Thoracic aorta (tissue), 2 donors: ENCODE data around the gene B3GNT2. TPM values are rescaled to one million over a fixed set of nuclear protein-coding genes. Genes with fewer than 3 reads are reported as not detected.
A peak's percentile ranks its signal among the peaks of the same experiment; 100 is the strongest.

Experiments
- ATAC-seq: fragments of 150-250 bp; one replicate; pipeline ENCODE4 v1.8.0; 2017; ENCODE audit warnings: low read depth; ENCODE audit not compliant: insufficient number of reproducible peaks, low FRiP score
- DNase-seq: peaks from one replicate; pipeline ENCODE4 v3.0.0-alpha.2; 2020; ENCODE audit warnings: low spot score
- H3K27ac ChIP-seq, 2 donors: fragments of 200-600 bp; sonication (generic); 1 replicate in 1 of 2; 2 replicates in 1 of 2; pipeline ENCODE4 v1.5.1; 2016; ENCODE audit warnings: mild to moderate bottlenecking in 2 of 2, moderate library complexity in 2 of 2
- H3K27me3 ChIP-seq: fragments of 200-600 bp; sonication (generic); replicated peaks from 2 replicates; pipeline ENCODE4 v1.6.0; 2016; ENCODE audit warnings: mild to moderate bottlenecking; ENCODE audit not compliant: insufficient read depth
- H3K36me3 ChIP-seq: fragments of 200-600 bp; sonication (generic); one replicate; pipeline ENCODE4 v1.5.1; 2016
- H3K4me1 ChIP-seq, 2 donors: fragments of 200-600 bp; sonication (generic); 1 replicate in 1 of 2; 2 replicates in 1 of 2; pipeline versions ENCODE4 v1.5.1 to v1.6.0; 2016; ENCODE audit warnings: low read depth in 2 of 2, mild to moderate bottlenecking in 1 of 2; ENCODE audit not compliant: control insufficient read depth in 1 of 2
- H3K4me3 ChIP-seq: fragments of 200-600 bp; sonication (generic); 2 replicates; pipeline ENCODE4 v1.5.1; 2016; ENCODE audit warnings: mild to moderate bottlenecking
- H3K9me3 ChIP-seq: fragments of 200-600 bp; sonication (generic); 2 replicates; pipeline ENCODE4 v1.5.1; 2016
- CTCF ChIP-seq: fragments of 200-600 bp; sonication (generic); IDR thresholded peaks from one replicate; pipeline ENCODE4 v1.5.1; 2019; ENCODE audit warnings: antibody characterized with exemption
- total RNA-seq, 2 donors: library from RNA; depleted of rRNA; stranded (reverse); fragments of >200 nt; gene quantifications; one replicate each; pipeline versions ENCODE4 v1.1.0 to v1.2.3, GENCODE V29; 2016

The B3GNT2 gene
- total RNA-seq, 2 donors from 2014 or later, result 20.1 to 27.9 TPM

GRCh38 chr2:62199392-62200125, 3.6 kb downstream of the B3GNT2 start:
- no peak overlapping the region for H3K27ac ChIP-seq
- no peaks in the 10 kb centered on the region for H3K36me3 ChIP-seq
- H3K27me3 ChIP-seq, result no peaks in the 10 kb centered on the region
- H3K9me3 ChIP-seq, result no peaks in the 10 kb centered on the region
- H3K4me1 ChIP-seq, result peaks cover 33 to 61% of the 10 kb centered on the region in 2 donors
- no peak overlapping the region for H3K4me3 ChIP-seq
- no peak for ATAC-seq
- DNase-seq, result no peak
- no peak for TF ChIP-seq CTCF

DNA sequence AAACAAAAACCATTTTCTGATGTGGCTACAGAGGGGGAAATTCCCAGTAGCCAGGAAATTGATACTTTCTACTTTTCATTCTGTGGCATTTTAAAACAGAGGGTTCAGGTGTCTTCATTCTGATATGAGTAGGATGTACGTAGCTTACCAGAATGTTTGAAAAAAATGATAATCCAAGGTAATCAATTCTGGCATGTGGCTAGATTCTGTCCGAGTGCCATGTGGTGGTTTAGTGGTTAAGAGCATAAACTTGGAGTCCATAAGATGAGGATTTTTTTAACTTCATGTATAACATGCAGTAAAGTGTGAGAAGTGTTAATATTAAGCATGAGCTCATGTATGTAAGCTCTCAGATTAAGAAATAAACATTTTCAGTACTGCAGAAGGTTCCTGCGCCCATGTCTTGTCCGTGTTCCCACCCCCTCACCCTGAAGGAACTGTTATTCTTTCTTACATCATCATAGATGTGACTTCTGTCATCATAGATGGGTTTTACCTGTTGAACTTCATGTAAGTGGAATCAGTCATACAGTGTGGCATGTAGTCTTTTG, 4.5 kb downstream of the B3GNT2 start:
- TF ChIP-seq CTCF, result no peak
- no peak overlapping the region for H3K27ac ChIP-seq
- H3K36me3 ChIP-seq, result no peaks in the 10 kb centered on the region
- DNase-seq, result no peak
- H3K4me3 ChIP-seq, result no peak overlapping the region
- no peaks in the 10 kb centered on the region for H3K27me3 ChIP-seq
- H3K4me1 ChIP-seq, result peaks cover 37 to 58% of the 10 kb centered on the region in 2 donors
- no peak for ATAC-seq
- H3K9me3 ChIP-seq, result no peaks in the 10 kb centered on the region

DNA sequence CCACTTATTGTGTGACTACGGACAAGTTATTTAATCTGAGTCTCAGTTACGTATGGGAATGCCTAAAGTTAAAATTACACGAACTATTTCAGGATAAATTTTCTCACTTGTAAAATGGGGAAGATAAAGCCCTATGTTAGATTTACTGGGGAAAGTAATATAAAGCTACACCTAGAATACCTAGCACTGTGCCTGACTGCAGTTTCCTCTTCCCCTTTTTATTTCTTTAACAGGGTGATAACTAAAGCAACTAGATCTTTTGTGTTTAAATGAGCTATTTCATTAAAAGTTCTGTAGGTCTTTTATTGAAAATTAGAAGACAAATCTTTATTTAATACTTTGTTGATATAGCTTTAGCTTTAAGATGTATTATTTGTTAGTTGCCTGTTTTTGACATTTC, 5.0 kb downstream of the B3GNT2 start:
- Histone ChIP-seq H3K27ac (no peak overlapping the region), H3K4me1 (peaks cover 37 to 57% of the 10 kb centered on the region in 2 donors), H3K4me3 (no peak overlapping the region), H3K9me3 (no peaks in the 10 kb centered on the region), H3K27me3 (no peaks in the 10 kb centered on the region), H3K36me3 (no peaks in the 10 kb centered on the region)
- DNase-seq (no peak), ATAC-seq (no peak)
- TF ChIP-seq CTCF, result no peak

DNA sequence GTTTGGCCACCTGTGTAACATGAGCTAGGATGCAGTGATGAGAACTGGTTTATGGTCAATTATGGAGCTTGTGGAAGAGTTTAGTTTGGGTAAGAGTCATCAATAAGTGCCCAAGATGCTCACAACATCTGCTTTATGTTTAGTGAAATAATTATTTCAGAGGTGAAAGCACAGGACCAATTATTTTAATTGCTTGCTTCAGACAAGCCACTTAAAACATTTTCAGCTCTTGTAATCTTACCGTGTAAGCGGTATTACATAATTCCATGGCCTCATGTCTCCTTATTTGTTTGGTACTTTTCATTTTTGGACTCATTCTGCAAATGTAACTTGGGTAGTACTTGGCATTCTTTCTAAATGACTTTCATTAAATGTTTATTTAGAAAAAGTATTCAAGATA, 5.4 kb downstream of the B3GNT2 start:
- H3K36me3 ChIP-seq, result no peaks in the 10 kb centered on the region
- DNase-seq, result no peak
- peak overlapping the region in 1 of 2 donors; percentile 23 for H3K27ac ChIP-seq
- no peak for TF ChIP-seq CTCF
- H3K9me3 ChIP-seq, result no peaks in the 10 kb centered on the region
- H3K27me3 ChIP-seq, result no peaks in the 10 kb centered on the region
- ATAC-seq, result no peak
- H3K4me3 ChIP-seq, result no peak overlapping the region
- peaks cover 37 to 57% of the 10 kb centered on the region in 2 donors for H3K4me1 ChIP-seq

DNA sequence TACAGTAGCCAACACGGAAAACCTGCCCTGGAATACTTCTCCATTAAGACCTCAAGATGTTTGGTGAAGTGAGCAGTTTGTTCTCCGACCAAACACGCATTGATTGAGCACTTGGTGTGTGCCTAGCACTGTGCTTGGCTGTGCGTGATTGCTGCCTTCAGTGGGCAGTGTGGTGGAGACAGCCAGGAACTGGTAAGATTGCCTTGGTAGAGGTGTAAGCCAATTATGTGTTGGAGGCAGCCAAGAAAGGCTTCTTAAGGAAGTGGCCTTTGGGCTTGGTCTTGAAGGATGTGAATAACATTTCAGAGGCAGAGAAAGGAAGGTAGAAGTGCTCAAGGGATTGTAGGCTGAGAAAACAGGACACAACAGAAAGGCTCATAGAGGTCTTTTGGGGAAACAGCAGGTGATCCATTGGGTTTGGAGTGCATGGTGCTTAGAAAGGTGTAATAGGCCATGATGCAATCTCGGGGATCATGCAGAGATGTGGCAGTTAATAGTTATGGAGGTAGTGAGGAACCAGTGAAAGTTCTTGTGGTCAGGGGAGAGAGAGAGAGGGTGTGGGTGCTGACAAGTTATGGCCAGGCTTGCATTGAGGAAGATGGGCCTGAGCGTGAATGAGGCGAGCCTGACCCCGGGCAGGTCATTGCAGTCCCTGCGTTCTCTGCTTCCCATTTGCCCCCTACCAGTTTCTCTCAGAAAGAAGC, 6.3 kb downstream of the B3GNT2 start:
- no peak for ATAC-seq
- H3K4me3 ChIP-seq, result no peak overlapping the region
- no peaks in the 10 kb centered on the region for H3K36me3 ChIP-seq
- no peaks in the 10 kb centered on the region for H3K9me3 ChIP-seq
- TF ChIP-seq CTCF, result no peak
- H3K27ac ChIP-seq, result peak overlapping the region in 1 of 2 donors; percentile 23
- no peaks in the 10 kb centered on the region for H3K27me3 ChIP-seq
- no peak for DNase-seq
- H3K4me1 ChIP-seq, result peaks cover 37 to 57% of the 10 kb centered on the region in 2 donors
